IPS-NIHi7 (cell line): ENCODE data around the gene KHK.
"Not testable (repeated sequence)": the region's sequence is repeated elsewhere in the genome, so short reads cannot be mapped to it uniquely, and the experiment has no call there.

Experiments
- DNase-seq: peaks from one replicate; pipeline ENCODE4 v3.0.0; 2012; ENCODE audit warnings: mixed read lengths; ENCODE audit errors: extremely low spot score

KHK gene

GRCh38 chr2:27095745-27096651, 9.4 kb downstream of the KHK start:
- peak; percentile 89 for DNase-seq

- no peak for DNase-seq
These were observed 10.3 kb downstream of the KHK start for GRCh38 chr2:27096748-27097297.

DNA sequence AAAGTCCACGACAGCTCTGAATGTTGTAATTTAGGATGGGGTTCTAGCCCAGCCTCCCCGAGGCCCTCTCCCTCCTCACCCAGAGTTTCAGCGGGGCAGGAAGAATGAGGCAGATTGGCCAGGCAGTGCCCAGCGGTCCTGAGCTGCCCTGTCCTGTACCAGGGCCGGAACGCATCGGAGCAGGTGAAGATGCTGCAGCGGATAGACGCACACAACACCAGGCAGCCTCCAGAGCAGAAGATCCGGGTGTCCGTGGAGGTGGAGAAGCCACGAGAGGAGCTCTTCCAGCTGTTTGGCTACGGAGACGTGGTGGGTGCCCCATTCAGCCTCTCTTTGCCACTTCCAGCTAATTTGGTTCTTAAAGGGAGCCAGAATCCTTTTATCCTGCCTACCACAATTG, 10.8 kb downstream of the KHK start:
- DNase-seq, result no peak

- DNase-seq, result no peak
These were observed 12.9 kb downstream of the KHK start for GRCh38 chr2:27099334-27099955.

GRCh38 chr2:27100036-27100435, 13.5 kb downstream of the KHK start:
- no peak for DNase-seq

DNA sequence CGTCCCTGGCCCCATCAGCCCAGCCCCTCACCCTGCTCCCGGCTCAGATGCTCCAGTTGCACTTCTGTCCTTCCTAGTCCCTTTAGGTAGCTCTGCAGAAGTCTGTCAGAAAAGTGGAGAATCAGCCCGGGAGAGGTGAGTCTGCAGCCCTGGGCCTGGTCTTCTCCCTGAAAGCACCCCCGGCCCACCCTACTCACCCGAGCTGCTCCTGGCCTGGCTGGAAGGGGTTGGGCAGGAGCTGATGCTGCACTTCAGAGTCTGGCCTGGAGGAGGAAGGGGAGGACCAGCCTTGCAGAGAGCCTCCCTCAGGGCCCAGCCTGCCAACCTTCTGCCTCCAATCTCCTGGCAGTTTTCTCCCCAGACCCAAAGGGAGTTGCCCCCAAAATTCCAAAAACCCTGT, 15.8 kb downstream of the KHK start:
- DNase-seq, result no peak

DNA sequence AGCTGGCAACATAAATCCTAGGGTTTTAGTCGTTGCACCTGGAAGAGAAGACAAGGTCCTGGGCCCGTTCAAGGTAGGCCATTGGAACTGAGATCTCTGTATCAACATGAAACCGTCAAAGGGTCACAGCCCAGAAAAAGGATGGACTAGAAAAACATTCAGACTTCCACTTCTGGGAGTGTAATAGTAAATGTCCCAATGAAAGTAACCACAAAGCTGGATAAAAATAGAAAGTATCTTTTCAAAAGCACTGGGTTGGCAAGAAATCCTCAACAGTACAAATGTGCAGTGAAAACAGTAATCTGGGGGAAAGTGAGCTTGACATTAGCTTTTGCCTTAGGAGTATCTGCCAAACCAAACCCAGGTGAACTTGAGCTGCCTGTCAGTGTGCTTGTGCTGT, 19.4 kb downstream of the KHK start:
- DNase-seq, result no peak

GRCh38 chr2:27108221-27108620, 21.6 kb downstream of the KHK start:
- DNase-seq, result no peak

GRCh38 chr2:27109083-27109482, 22.5 kb downstream of the KHK start:
- DNase-seq, result no peak

DNA sequence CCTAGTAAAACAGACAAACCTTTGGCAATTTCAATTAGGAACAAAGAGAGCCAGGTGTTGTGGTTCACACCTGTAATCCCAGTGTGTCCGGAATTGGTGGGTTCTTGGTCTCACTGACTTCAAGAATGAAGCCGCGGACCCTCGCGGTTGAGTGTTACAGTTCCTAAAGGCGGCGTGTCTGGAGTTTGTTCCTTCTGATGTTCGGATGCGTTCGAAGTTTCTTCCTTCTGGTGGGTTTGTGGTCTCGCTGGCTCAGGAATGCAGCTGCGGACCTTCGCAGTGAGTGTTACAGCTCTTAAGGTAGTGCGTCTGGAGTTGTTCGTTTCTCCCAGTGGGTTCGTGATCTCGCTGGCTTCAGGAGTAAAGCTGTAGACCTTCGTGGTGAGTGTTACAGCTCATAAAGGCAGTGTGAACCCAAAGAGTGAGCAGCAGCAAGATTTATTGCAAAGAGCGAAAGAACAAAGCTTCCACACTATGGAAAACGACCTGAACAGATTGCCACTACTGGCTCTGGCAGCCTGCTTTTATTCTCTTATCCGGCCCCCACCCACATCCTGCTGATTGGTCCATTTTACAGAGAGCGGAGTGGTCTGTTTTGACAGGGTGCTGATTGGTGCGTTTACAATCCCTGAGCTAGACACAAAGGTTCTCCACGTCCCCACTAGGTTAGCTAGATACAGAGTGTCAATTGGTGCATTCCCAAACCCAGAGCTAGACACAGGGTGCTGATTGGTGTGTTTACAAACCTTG, 24.2 kb downstream of the KHK start:
- DNase-seq, result not testable (repeated sequence)

- not testable (repeated sequence) for DNase-seq
These were observed 25.0 kb downstream of the KHK start for GRCh38 chr2:27111392-27112078.

DNA sequence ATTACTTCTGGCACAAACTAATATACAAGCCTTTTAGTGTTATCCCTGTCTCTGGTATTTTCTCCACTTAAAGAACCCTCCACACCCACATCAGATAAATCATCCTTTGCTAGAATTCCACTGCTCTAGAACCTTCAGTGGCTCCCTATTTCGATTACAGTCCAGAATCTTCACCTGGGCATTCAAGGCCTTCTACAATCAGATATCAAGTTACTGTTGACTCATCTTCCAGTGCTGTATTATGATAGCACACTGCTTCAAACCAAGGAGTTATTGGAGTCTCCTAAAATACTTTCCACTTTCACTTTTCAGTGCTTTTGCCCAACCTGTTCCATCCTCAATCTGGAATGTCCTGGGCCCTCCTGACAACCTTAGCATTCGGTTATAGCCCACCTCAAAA, 28.9 kb downstream of the KHK start:
- DNase-seq, result no peak

DNA sequence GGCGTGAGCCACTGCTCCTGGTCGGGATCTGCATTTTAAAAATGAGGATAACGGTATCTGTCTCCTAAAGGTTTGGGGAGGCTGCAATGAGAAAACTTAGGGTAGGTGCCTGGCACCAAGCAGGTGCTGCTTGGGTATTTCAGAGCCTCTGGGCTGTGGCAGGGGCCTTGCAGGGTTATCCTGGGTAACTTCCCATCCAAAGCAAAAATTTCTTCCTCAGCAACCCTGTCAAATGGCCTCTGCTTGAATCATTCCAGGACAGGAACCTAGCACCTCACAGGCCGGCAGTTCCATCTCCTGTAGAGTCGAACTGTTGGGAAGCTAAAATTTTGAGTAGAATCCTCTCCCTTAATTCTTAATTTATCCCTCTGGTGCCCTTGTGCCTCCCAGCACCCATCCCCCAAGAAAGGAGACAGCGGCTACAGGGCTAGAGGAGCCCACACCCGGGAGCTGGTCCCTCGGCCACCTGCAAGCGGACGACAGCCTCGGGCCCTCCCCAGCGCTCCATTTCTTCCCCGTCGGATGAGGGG, 31.5 kb downstream of the KHK start:
- DNase-seq, result no peak

DNA sequence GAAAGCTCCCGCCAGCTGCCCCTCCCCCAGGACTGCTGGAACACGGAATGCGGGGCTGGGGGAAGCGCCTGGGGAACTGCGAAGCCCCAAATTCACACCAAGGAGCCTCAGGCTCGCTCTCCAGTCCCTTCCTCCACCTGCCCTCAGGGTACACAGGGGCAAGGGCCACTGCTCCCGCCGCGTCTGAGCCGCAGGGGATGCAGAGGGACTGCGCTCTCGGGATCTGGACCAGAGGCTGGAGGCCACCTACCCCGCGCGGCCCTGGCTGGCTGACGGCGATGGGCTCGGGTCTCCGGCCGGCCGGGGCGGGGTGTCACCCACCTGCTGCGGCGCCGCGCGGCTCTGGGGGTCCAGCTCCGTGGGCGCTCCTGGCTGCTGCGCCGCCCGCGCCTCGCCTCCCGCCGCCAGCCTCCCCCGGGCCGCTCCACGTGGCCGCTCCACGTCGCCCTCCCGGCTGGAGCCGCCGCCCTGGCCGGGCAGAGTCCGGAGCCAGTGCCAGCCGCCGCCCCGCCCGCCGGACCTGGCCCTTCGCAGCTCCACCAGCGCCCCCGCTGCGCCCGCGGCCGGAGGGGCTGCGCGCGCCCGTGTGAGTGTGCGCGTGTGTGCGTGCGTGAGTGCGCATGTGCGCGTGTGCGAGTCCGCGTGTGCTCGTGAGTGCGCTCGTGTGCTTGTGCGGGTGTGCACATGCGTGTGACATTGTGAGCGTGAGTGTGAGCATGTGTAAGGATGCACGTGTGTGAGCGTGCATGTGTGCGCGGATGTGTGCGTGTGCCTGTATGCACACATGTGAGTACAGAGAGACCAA, 32.2 kb downstream of the KHK start, which contains the start of gene CGREF1:
Gene CGREF1, minus strand, starts transcription at position 604 of the 805 bp plus-strand sequence. CDS start 14,762 bp downstream, outside the sequence.
- DNase-seq, result peak; percentile 48

DNA sequence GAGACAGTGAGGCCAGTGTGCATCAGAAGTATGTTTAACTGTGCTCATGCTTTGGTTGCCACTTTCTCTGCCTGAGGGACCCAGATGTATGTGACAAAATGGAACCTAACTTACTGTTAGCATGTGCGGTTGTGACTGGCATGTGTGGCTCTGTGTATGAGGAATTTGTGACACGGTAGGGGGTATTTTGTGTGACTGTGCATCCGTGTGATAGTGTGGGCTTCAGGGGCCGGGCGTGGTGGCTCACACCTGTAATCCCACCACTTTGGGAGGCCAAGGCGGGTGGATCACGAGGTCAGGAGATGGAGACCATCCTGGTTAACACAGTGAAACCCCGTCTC, 32.7 kb downstream of the KHK start:
- not testable (repeated sequence) for DNase-seq

- no peak for DNase-seq
These were observed 35.3 kb downstream of the KHK start for GRCh38 chr2:27121906-27122305.

DNA sequence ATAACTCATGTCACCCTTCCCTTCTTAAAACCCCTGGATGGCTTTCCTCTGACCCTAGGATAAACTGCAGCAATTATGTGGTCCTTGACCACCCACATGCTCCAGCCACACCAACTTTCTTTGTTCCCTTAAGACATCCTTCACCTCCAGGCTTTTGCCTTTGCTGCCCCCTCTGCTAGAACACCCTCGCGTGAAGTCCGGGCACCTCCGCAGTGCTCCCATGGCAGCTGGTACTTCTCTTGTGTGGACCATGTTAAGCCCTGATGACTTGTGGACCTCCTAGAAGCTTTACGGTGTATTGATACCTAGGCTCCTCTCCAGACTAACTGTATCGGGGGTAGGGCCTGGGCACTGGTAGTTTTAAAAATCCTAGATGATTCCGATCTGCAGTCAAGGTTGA, 36.2 kb downstream of the KHK start:
- DNase-seq, result no peak

DNA sequence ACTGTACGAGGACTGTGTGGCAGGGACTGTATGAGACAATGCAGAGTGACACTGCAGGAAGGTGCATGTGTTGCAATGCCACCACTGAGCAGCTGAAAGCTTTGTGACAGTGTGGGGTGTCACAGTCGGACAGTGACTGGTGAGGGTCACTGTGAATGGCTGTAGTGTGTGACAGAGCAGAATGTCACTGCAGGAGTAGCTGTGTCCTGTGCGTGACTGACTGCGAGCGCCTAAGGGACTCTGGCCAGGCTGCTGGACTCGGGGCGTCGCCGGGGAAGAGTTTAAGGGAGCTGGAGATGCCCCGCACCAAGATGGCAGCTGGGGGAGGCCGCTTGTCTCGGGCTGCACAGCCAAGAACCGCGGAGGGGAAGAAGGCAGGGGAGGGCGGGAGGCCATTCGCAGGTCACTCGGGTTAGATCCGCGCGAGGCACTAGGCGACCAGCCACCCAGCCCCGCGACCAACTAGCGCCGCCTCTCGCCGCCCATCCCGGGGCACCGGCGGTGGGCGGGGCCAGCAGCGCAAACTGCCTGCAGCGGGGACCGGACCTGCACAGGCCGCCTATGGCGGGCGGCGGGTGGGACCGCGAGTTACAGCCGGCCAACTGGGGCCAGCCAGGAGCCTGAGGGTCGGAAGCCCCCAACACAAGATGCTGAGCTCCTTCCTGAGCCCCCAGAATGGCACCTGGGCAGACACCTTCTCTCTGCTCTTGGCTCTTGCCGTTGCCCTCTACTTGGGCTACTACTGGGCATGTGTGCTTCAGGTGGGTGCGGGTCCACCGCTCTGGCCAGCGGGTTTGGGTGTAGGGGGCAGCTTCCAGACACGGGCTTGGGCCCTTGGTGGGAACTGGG, 37.0 kb downstream of the KHK start, which contains the start of gene ABHD1:
Gene ABHD1, plus strand, starts transcription at position 514 of the 849 bp plus-strand sequence. Its CDS starts 134 bp downstream, at position 648.
- DNase-seq, result peak; percentile 72

DNA sequence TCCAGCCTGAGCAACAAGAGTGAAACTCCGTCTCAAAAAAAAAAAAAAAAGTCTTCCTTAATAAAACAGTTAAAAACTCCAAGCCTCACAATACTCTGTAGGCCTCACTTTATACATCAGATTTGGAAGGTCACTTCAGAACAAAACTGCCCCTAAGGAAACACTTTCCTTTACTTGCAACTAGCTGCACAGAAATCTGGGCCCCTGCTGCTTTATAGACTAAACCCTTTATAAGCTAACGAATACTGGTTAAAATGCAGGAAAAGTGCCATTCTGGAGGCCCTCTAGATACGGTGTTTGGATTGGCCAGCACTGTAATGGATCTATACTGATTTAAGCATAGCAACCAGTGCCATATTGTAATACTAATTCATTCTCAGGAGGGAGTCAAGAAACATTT, 38.5 kb downstream of the KHK start:
- DNase-seq, result no peak
